ENCODE results near the gene PIH1D1.
"Not testable (repeated sequence)": the region's sequence is repeated elsewhere in the genome, so short reads cannot be mapped to it uniquely, and the experiment has no call there.

The PIH1D1 gene

DNA sequence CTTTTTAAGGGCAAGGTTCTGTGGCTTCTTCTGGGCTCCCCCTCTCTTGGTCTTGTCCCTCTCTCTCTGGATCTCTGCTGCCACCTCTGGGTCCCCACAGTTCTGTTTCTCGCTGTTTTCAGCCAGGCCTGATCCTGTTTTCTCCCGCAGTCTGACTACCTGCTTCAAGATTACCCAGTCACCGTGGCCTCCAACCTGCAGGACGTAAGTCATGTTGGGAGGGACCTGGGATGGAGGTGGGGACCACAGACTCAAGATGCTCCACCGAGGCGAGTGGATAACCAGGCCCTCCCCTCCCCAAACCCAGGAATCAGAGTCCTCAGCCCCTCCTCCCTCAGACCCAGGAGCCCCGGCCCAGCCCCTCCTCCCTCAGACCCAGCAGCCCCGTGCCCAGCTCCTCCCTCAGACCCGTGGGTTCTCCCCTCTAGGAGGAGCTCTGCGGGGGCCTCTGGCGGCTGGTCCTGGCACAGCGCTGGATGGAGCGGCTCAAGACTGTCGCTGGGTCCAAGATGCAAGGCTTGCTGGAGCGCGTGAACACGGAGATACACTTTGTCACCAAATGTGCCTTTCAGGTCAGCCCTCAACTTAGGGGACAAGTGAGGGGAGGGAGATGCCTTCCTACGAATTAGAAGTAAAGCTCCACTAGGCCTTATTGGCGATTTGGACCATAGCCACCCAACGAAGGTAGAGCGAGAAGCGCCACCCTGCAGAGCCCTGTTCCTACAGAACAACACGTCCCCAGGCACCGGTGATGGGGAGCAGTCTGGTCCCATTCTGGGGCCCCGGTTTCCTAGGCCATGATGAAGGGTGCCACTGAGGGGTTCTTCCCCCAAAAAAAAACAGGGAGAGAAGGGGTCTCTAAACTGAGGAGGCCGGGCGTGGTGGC, 24.6 kb upstream of the PIH1D1 start:
- DNase-seq (ENCODE audit: low read depth): no peak
- no peak overlapping the region for H3K4me3 ChIP-seq (ENCODE audit: low read length)
- TF ChIP-seq, protein P1, sequence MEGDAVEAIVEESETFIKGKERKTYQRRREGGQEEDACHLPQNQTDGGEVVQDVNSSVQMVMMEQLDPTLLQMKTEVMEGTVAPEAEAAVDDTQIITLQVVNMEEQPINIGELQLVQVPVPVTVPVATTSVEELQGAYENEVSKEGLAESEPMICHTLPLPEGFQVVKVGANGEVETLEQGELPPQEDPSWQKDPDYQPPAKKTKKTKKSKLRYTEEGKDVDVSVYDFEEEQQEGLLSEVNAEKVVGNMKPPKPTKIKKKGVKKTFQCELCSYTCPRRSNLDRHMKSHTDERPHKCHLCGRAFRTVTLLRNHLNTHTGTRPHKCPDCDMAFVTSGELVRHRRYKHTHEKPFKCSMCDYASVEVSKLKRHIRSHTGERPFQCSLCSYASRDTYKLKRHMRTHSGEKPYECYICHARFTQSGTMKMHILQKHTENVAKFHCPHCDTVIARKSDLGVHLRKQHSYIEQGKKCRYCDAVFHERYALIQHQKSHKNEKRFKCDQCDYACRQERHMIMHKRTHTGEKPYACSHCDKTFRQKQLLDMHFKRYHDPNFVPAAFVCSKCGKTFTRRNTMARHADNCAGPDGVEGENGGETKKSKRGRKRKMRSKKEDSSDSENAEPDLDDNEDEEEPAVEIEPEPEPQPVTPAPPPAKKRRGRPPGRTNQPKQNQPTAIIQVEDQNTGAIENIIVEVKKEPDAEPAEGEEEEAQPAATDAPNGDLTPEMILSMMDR (conservative IDR thresholded peaks at IDR 0.05; ENCODE audit: low read length): peak; percentile 60

DNA sequence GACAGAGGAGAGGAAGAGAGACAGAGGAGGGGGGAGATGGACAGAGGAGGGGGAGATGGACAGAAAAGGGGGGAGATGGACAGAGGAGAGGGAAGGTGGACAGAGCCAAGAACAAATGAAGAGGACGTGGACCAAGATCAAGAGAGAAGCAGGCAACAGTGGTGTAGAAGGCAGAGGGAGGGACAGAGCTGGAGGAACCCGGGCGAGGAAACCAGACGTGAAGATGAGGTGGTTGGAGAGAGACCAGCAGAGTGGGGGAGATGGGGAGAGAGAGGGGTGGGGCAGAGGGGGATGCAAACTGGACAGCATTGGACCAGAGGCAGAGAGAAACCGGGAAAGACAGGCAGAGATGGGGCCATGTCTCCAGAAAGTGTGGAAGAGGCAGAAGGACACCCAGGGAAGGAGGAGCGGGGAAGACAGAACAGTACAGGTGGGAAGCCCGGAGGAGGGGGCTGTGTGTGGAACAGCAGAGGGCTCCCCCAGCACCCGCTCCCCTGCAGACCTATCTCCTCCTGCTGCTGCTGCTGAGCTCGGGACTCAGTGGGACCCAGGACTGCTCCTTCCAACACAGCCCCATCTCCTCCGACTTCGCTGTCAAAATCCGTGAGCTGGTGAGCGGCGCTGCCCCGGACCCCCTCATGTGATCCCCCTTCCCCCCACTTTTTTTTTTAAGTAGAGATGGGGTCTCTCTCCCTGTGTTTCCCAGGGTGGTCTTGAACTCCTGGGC, 23.7 kb upstream of the PIH1D1 start:
- no peak for DNase-seq (ENCODE audit: low read depth)
- TF ChIP-seq, protein P1 (conservative IDR thresholded peaks at IDR 0.05; ENCODE audit: low read length): no peak
- H3K4me3 ChIP-seq (ENCODE audit: low read length): peak overlapping the region; percentile 76

DNA sequence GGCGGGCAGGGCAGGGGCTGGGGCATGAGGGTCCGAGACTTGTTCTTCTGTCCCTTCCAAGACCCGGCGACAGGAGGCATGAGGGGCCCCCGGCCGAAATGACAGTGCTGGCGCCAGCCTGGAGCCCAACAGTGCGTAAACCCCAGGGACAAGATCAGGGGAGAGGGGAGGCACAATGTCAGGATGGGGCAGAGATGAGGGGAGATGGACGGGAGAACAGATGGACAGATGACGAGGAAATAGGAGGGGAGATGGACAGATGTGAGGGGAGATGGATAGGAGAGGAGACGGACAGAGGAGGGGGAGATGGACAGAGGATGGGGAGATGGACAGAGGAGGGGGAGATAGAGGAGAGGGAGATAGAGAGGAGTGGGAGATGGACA, 22.9 kb upstream of the PIH1D1 start:
- TF ChIP-seq, protein P1 (conservative IDR thresholded peaks at IDR 0.05; ENCODE audit: low read length): no peak
- H3K4me3 ChIP-seq (ENCODE audit: low read length): peak overlapping the region; percentile 76

DNA sequence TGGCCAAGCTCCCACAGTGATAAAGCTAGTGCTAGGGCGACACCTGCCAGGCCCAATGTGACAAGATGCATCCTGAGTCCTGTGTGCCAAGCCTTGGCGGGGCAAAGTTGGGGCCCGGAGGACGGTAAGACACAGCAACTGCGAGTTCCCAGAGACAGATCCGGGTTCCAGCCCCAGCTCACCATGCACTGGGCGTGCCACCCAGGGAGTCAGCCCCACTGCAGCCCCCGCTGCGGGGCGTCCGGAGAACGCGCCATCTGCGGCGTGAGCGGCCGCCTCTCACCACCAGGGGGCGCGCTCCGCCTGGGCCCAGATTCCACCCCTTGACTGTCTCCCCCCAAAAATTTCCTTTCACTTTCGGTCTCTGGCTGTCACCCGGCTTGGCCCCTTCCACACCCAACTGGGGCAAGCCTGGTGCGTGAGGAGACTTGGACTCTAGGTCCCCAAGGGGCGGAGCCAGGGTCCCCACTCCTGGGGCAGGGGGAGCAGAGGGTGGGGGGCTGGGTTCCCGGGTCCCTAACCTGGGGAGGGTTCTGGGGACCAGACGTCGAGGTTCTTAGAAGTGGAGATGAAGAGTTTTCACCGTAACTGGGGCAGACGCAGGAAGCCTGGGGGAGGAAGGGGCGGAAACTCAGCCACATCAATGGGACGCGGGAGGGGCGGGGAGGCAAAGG, 22.4 kb upstream of the PIH1D1 start, which contains the start of gene FLT3LG:
Gene FLT3LG, plus strand, starts transcription at position 348 of the 674 bp plus-strand sequence. CDS start 425 bp downstream, outside the sequence.
- TF ChIP-seq, protein P1 (conservative IDR thresholded peaks at IDR 0.05; ENCODE audit: low read length): peak; percentile 79
- peak within 1 kb of the TSS; percentile 76 for H3K4me3 ChIP-seq (ENCODE audit: low read length)
- peak; percentile 73 for DNase-seq (ENCODE audit: low read depth)

More for the DNA sequence above, 22.9 kb upstream of the PIH1D1 start:
- DNase-seq (ENCODE audit: low read depth): no peak

DNA sequence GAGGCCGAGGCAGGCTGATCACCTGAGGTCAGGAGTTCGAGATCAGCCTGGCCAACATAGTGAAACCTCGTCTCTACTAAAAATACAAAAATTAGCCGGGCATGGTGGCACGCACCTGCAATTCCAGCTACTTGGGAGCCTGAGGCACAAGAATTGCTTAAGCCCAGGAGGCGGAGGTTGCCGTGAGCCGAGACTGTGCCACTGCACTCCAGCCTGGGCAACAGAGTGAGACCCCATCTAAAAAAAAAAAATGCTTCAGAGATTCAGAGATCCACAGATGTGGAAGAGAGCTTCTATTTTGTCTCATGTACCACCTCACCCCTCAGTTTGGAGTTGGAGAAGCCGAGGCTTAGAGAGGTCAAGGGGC, 21.9 kb upstream of the PIH1D1 start:
- peak overlapping the region; percentile 76 for H3K4me3 ChIP-seq (ENCODE audit: low read length)
- not testable (repeated sequence) for DNase-seq (ENCODE audit: low read depth)

DNA sequence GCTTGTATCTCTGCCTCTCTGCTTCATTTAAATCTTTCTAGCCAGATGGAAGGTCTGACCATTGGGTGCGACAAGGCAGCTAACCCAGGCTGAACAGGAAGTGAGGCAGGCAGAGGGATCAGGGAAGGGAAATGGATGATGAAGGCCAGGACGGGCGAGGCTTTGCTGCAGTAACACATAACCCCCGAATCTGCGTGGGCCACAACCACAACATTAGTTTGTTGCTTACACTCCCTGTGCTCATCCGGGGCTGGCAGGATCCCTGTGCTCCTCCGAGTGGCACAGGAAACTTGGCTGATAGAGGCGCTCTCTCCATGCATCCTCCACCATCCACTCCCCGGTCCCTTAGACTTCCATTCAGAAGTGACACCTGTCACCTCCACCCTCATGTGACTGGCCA, 21.3 kb upstream of the PIH1D1 start:
- TF ChIP-seq, protein P1 (conservative IDR thresholded peaks at IDR 0.05; ENCODE audit: low read length): no peak
- H3K4me3 ChIP-seq (ENCODE audit: low read length): no peak overlapping the region
- DNase-seq (ENCODE audit: low read depth): no peak

DNA sequence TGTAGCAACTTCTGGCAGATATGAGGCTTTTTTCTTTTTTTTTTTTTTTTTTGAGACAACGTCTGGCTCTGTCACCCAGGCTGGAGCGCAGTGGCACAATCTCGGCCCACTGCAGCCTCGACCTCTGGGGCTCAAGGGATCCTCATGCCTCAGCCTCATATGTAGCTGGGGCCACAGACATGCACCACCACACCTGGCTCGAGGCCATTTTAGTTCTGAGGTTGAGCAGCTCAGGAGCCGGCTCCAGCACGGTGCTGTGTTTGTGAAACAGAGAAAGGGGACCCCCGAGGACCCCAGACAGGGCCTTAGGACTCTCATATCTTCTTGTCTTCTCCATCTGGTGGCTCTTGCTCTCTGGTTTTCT, 19.0 kb upstream of the PIH1D1 start:
- DNase-seq (ENCODE audit: low read depth): no peak
- no peak overlapping the region for H3K4me3 ChIP-seq (ENCODE audit: low read length)
- TF ChIP-seq, protein P1 (conservative IDR thresholded peaks at IDR 0.05; ENCODE audit: low read length): no peak
